ENCODE data around the gene SLC16A6.

GRCh38 chr17:68260051-68260762, 30.7 kb downstream of the SLC16A6 start:
- TF ChIP-seq, protein P1, sequence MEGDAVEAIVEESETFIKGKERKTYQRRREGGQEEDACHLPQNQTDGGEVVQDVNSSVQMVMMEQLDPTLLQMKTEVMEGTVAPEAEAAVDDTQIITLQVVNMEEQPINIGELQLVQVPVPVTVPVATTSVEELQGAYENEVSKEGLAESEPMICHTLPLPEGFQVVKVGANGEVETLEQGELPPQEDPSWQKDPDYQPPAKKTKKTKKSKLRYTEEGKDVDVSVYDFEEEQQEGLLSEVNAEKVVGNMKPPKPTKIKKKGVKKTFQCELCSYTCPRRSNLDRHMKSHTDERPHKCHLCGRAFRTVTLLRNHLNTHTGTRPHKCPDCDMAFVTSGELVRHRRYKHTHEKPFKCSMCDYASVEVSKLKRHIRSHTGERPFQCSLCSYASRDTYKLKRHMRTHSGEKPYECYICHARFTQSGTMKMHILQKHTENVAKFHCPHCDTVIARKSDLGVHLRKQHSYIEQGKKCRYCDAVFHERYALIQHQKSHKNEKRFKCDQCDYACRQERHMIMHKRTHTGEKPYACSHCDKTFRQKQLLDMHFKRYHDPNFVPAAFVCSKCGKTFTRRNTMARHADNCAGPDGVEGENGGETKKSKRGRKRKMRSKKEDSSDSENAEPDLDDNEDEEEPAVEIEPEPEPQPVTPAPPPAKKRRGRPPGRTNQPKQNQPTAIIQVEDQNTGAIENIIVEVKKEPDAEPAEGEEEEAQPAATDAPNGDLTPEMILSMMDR (optimal IDR thresholded peaks at IDR 0.05 in 1 of 3, IDR thresholded peaks at IDR 0.05 in 1 of 3, conservative IDR thresholded peaks at IDR 0.05 in 1 of 3; ENCODE audit: extremely low read depth in 1 of 3, insufficient read depth in 2 of 3, low read length in 3 of 3), result no peak
- no peak for TF ChIP-seq EZH2 (IDR thresholded peaks at IDR 0.05; ENCODE audit: low read length)

All from keratinocyte (primary cell).